Hepatocyte (in vitro differentiated cells): ENCODE measurements around the gene SLC22A23.

ENCODE experiments used
- CTCF ChIP-seq: fragments of 200-600 bp; sonication (generic); IDR thresholded peaks from 2 replicates; pipeline ENCODE4 v1.5.1; 2016; ENCODE audit warnings: antibody characterized with exemption, mild to moderate bottlenecking; ENCODE audit not compliant: poor library complexity
- EZH2 ChIP-seq: fragments of 200-600 bp; sonication (generic); IDR thresholded peaks from 2 replicates; pipeline ENCODE4 v1.6.1; 2016; ENCODE audit warnings: antibody characterized with exemption, mild to moderate bottlenecking, borderline replicate concordance
- EZH2phosphoT487 ChIP-seq: fragments of 200-600 bp; sonication (generic); IDR thresholded peaks from one replicate; pipeline ENCODE4 v1.6.1; 2018; ENCODE audit warnings: antibody characterized with exemption, mild to moderate bottlenecking, low read depth, moderate library complexity; ENCODE audit not compliant: unreplicated experiment, severe bottlenecking

DNA sequence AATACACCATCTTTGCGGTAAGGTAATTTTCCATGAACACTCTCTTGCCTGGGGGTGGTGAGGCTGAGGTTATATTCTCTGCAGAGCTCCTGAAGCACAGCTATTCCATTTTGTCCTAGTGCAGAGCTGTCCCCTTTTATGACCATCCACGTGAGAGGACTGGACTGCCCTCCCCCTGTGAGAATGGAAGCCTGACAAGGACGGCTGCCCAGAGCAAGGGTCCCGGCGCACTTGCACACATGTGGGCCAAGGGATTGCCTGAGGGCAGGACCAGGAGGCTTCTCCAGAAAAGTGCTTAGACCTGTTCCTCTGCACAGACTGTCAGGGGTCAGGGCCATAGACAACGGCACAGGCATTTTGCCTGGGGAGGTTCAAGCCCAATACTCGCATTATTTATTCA, 48.2 kb downstream of the SLC22A23 start:
- no peak for TF ChIP-seq CTCF
- no peak for TF ChIP-seq EZH2
- TF ChIP-seq EZH2phosphoT487: no peak
